NB4 (cell line): ENCODE results near the gene TCERG1.

ENCODE experiments used
- CTCF ChIP-seq: IDR thresholded peaks from one replicate; pipeline ENCODE4 v1.5.1; 2012; ENCODE audit warnings: low read depth, low read length
- POLR2A ChIP-seq: IDR thresholded peaks from 2 replicates; pipeline ENCODE4 v1.6.1; 2011; ENCODE audit warnings: mild to moderate bottlenecking; ENCODE audit not compliant: insufficient read length; ENCODE audit errors: extremely low read depth
- TF ChIP-seq, protein P1 (sequence below): IDR thresholded peaks from 2 replicates; pipeline ENCODE4 v1.6.1; 2011; ENCODE audit warnings: low read depth, low read length

- TF ChIP-seq CTCF (no peak), POLR2A (no peak)
- TF ChIP-seq, protein P1, sequence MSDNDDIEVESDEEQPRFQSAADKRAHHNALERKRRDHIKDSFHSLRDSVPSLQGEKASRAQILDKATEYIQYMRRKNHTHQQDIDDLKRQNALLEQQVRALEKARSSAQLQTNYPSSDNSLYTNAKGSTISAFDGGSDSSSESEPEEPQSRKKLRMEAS: no peak
Observed at GRCh38 chr5:146540414-146540813, 93.3 kb downstream of the TCERG1 start.
